IMR-90 (cell line): ENCODE measurements around the gene TNFRSF14. TPM values are rescaled to one million over a fixed set of nuclear protein-coding genes. Genes with fewer than 3 reads are reported as not detected.
A peak's percentile ranks its signal among the peaks of the same experiment; 100 is the strongest.

Source experiments
- ATAC-seq: fragments of 200-7000 bp; cut with Tn5 transposase; 2 replicates; pipeline ENCODE4 v1.9.1; 2020; ENCODE audit warnings: low read depth, mild to moderate bottlenecking, moderate library complexity
- BruUV-seq: library from RNA; stranded (reverse); fragments of 400-500 nt; replicated peaks from 2 replicates; lab custom pipeline; 2021; lab: Mats Ljungman, UMichigan
- CTCF ChIA-PET: fragments of 300-600 bp; formaldehyde crosslinking; extraction: SDS; loops from one replicate; lab custom pipeline; 2021; ENCODE audit warnings: antibody characterized with exemption; lab: Yijun Ruan, JAX
- POLR2A ChIA-PET: fragments of 300-600 bp; sonication (Branson Sonifier 250); formaldehyde crosslinking; loops from one replicate; lab custom pipeline; 2022; ENCODE audit warnings: antibody characterized with exemption; ENCODE audit not compliant: unreplicated experiment; lab: Charles Lee
- DNase-seq: peaks from one replicate; pipeline ENCODE4 v3.0.0; 2013
- H2AFZ ChIP-seq: replicated peaks from 2 replicates; pipeline ENCODE3; 2013; ENCODE audit warnings: low read length, mild to moderate bottlenecking; ENCODE audit not compliant: poor library complexity
- H2AK5ac ChIP-seq: 2 replicates; pipeline ENCODE4 v1.6.1; 2013; ENCODE audit warnings: low read depth, low read length, inconsistent platforms
- H2AK9ac ChIP-seq: replicated peaks from 2 replicates; pipeline ENCODE3; 2013; ENCODE audit warnings: mild to moderate bottlenecking, low read depth, low read length, moderate library complexity; ENCODE audit not compliant: poor library complexity
- H2BK120ac ChIP-seq: 2 replicates; pipeline ENCODE4 v1.6.1; 2013; ENCODE audit warnings: low read depth, low read length, inconsistent platforms
- H2BK15ac ChIP-seq: 3 replicates; pipeline ENCODE4 v1.6.1; 2013; ENCODE audit warnings: low read depth, low read length, inconsistent platforms
- H2BK20ac ChIP-seq: 2 replicates; pipeline ENCODE4 v1.6.1; 2013; ENCODE audit warnings: low read depth, mild to moderate bottlenecking, inconsistent platforms, low read length, moderate library complexity
- H2BK5ac ChIP-seq: 2 replicates; pipeline ENCODE4 v1.6.1; 2013; ENCODE audit warnings: mild to moderate bottlenecking, low read depth, low read length, inconsistent platforms; ENCODE audit not compliant: poor library complexity, severe bottlenecking
- H3K14ac ChIP-seq: replicated peaks from 2 replicates; pipeline ENCODE4 v1.6.1; 2013; ENCODE audit warnings: low read depth, low read length, inconsistent platforms
- H3K18ac ChIP-seq: 2 replicates; pipeline ENCODE4 v1.6.1; 2013; ENCODE audit warnings: low read depth, low read length, control low read depth
- H3K23ac ChIP-seq: 2 replicates; pipeline ENCODE4 v1.6.1; 2013; ENCODE audit warnings: low read depth, low read length, inconsistent platforms
- H3K27ac ChIP-seq: 2 replicates; pipeline ENCODE4 v1.5.1; 2013; ENCODE audit warnings: mild to moderate bottlenecking, control low read depth, low read length; ENCODE audit not compliant: insufficient read depth
- H3K27me3 ChIP-seq: 2 replicates; pipeline ENCODE4 v1.6.1; 2013; ENCODE audit warnings: low read length; ENCODE audit not compliant: control insufficient read depth, insufficient read depth
- H3K36me3 ChIP-seq: 2 replicates; pipeline ENCODE4 v1.6.1; 2013; ENCODE audit warnings: low read length, mixed read lengths; ENCODE audit not compliant: control insufficient read depth, insufficient read depth
- H3K4ac ChIP-seq: 2 replicates; pipeline ENCODE4 v1.6.1; 2013; ENCODE audit warnings: low read depth, low read length, inconsistent platforms
- H3K4me1 ChIP-seq: 2 replicates; pipeline ENCODE4 v1.6.1; 2013; ENCODE audit warnings: low read length, mixed read lengths; ENCODE audit not compliant: control insufficient read depth, insufficient read depth
- H3K4me2 ChIP-seq: 2 replicates; pipeline ENCODE4 v1.6.1; 2013; ENCODE audit warnings: low read depth, mild to moderate bottlenecking, control low read depth, low read length, moderate library complexity
- H3K4me3 ChIP-seq: 2 replicates; pipeline ENCODE4 v1.5.1; 2013; ENCODE audit warnings: low read depth, mild to moderate bottlenecking, control low read depth, low read length, moderate library complexity; ENCODE audit not compliant: insufficient read depth
- H3K56ac ChIP-seq: 2 replicates; pipeline ENCODE4 v1.6.1; 2013; ENCODE audit warnings: low read length, inconsistent platforms; ENCODE audit not compliant: insufficient read depth; ENCODE audit errors: extremely low read depth
- H3K79me1 ChIP-seq, 2 experiments: 2 replicates each; pipeline ENCODE4 v1.6.1; 2013; ENCODE audit warnings: low read length in 2 of 2, inconsistent platforms in 1 of 2, low read depth in 1 of 2
- H3K9ac ChIP-seq: 2 replicates; pipeline ENCODE4 v1.6.1; 2013; ENCODE audit warnings: low read depth, low read length, control low read depth
- H3K9me1 ChIP-seq: 2 replicates; pipeline ENCODE4 v1.6.1; 2013; ENCODE audit warnings: low read length, inconsistent platforms; ENCODE audit not compliant: insufficient read depth
- H3K9me3 ChIP-seq: 2 replicates; pipeline ENCODE4 v1.6.1; 2013; ENCODE audit warnings: low read length; ENCODE audit not compliant: control insufficient read depth, insufficient read depth
- H4K20me1 ChIP-seq: 2 replicates; pipeline ENCODE4 v1.6.1; 2013; ENCODE audit warnings: low read length, inconsistent platforms; ENCODE audit not compliant: insufficient read depth
- H4K5ac ChIP-seq: 2 replicates; pipeline ENCODE4 v1.6.1; 2013; ENCODE audit warnings: mild to moderate bottlenecking, low read depth, low read length, control low read depth
- H4K8ac ChIP-seq, 2 experiments: 2 replicates each; pipeline ENCODE4 v1.6.1; 2013; ENCODE audit warnings: low read depth in 2 of 2, low read length in 2 of 2, control low read depth in 1 of 2, inconsistent platforms in 1 of 2
- H4K91ac ChIP-seq: 2 replicates; pipeline ENCODE4 v1.6.1; 2013; ENCODE audit warnings: low read depth, low read length, inconsistent platforms; ENCODE audit not compliant: insufficient read depth
- CEBPB ChIP-seq: IDR thresholded peaks from 2 replicates; pipeline ENCODE4 v1.6.1; 2012; ENCODE audit warnings: low read depth, low read length, improper control_type of control experiment
- MAFK ChIP-seq: IDR thresholded peaks from 2 replicates; pipeline ENCODE4 v1.6.1; 2012; ENCODE audit warnings: low read depth, low read length, improper control_type of control experiment
- MAZ ChIP-seq: IDR thresholded peaks from 2 replicates; pipeline ENCODE4 v1.6.1; 2012; ENCODE audit warnings: low read depth, mild to moderate bottlenecking, low read length, improper control_type of control experiment, moderate library complexity, borderline replicate concordance
- NFE2L2 ChIP-seq: fragments of 150-350 bp; IDR thresholded peaks from 2 replicates; pipeline ENCODE4 v1.6.1; 2016; ENCODE audit warnings: low read depth, mild to moderate bottlenecking, low read length
- POLR2A ChIP-seq: IDR thresholded peaks from 2 replicates; pipeline ENCODE4 v1.6.1; 2012; ENCODE audit warnings: mild to moderate bottlenecking, low read depth, low read length
- SMC3 ChIP-seq: fragments of 150-350 bp; IDR thresholded peaks from 2 replicates; pipeline ENCODE4 v1.6.1; 2016; ENCODE audit warnings: low read depth, mild to moderate bottlenecking, antibody characterized with exemption, low read length, moderate library complexity
- WGBS, 2 experiments: methylation state at CpG; one replicate each; pipeline versions ENCODE4 v1.1.5 to v1.1.7; 2013; ENCODE audit warnings: missing lambda C conversion rate in 2 of 2; ENCODE audit not compliant: insufficient read length in 1 of 2; ENCODE audit errors: extremely low coverage in 2 of 2; 5-methylcytosine and 5-hydroxymethylcytosine counted together
- dilution Hi-C: fragments of 300-500 bp; cut with HindIII; formaldehyde crosslinking; loops from one replicate; pipeline ENCODE4 v1.14.3; 2018; ENCODE audit warnings: low sequenced_read_pairs; ENCODE audit not compliant: unreplicated experiment
- in situ Hi-C: fragments of 300-500 bp; cut with MboI; formaldehyde crosslinking; loops from 3 replicates; pipeline ENCODE4 v1.14.3; 2019; ENCODE audit warnings: low sequenced_read_pairs, inconsistent platforms, mixed read lengths
- intact Hi-C: fragments of 100-400 bp; cut with micrococcal nuclease; formaldehyde crosslinking; loops from 2 replicates; pipeline ENCODE4 v1.10.0; 2022
- polyA plus RNA-seq, 3 experiments: library from polyadenylated mRNA; depleted of rRNA; stranded (reverse); fragments of >200 nt; gene quantifications; 2 replicates each; pipeline ENCODE4 v1.2.3, GENCODE V29; 2012; ENCODE audit warnings: low replicate concordance in 1 of 3
- total RNA-seq: library from RNA; depleted of rRNA; stranded (reverse); fragments of >200 nt; gene quantifications from 2 replicates; pipeline ENCODE4 v1.2.3, GENCODE V29; 2012
- TF ChIP-seq, protein P1 (sequence below): fragments of 150-350 bp; IDR thresholded peaks from 2 replicates; pipeline ENCODE4 v1.6.1; 2016; ENCODE audit warnings: low read depth, mild to moderate bottlenecking, low read length, moderate library complexity, borderline replicate concordance

Gene TNFRSF14
- total and polyA plus RNA-seq, 2 of the 4 experiments (the other 2 are of a cell fraction) = 1.3 to 4.2 TPM

DNA sequence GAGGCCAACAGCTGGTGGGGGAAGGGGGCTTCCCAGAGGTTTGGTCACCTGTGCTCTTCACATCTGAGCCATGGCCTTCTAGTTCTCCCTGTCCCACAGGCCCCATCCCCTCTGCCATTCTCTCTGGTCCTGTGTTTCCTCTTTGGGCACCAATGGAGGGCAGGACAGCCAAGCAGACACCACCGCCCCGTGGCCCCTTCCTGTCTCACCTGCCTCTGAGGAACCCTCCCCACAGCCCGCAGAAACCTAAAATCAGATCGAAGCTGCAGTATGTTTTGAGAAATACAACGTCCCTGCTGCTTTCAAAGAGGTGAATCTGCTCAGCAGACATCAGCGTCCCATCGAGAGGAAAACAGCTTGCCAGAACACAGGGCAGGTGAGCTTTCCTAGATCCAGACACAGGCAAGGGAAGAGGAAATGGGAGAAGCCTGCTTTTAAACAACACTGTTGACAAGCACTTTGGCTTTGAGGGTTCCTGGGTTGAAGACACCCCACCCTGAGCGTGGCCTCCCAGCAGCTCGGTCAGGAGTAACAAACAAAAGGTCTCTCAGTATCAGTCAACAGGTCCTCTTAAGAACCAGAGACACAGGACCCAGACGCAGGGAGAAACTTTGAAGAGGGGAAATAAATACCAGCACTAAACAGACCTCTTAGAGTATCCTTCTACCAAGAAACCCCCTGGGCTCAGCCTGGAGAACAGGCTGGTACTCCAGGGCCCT is 32.1 kb upstream of the TNFRSF14 start:
- H4K20me1 ChIP-seq = peaks cover 49% of the 10 kb centered on the region
- no peak overlapping the region; the same call in 1 of the 2 replicates for H3K18ac ChIP-seq
- CTCF ChIA-PET = interaction anchor here (0.6 kb wide), 1 partner anchor 71 kb away, joined by 4 read pairs; no protein-coding TSS in a partner anchor
- dilution Hi-C loops (no loop called here), intact Hi-C loops (no loop called here), in situ Hi-C loops (no loop called here)
- TF ChIP-seq SMC3 (no peak), CEBPB (no peak), NFE2L2 (no peak), POLR2A (no peak), MAFK (no peak), MAZ (no peak)
- TF ChIP-seq, protein P1, sequence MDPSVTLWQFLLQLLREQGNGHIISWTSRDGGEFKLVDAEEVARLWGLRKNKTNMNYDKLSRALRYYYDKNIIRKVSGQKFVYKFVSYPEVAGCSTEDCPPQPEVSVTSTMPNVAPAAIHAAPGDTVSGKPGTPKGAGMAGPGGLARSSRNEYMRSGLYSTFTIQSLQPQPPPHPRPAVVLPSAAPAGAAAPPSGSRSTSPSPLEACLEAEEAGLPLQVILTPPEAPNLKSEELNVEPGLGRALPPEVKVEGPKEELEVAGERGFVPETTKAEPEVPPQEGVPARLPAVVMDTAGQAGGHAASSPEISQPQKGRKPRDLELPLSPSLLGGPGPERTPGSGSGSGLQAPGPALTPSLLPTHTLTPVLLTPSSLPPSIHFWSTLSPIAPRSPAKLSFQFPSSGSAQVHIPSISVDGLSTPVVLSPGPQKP = no peak
- peak overlapping the region; percentile 84 for H3K4ac ChIP-seq
- peaks cover 25% of the 10 kb centered on the region for H3K4me1 ChIP-seq
- peak overlapping the region; percentile 85 for H3K14ac ChIP-seq
- H3K27me3 ChIP-seq = peaks cover 6% of the 10 kb centered on the region; the same call in 1 of the 2 replicates
- peak overlapping the region; percentile 96 for H2AK9ac ChIP-seq
- H4K91ac ChIP-seq = peak overlapping the region; percentile 86
- H3K23ac ChIP-seq = peak overlapping the region; percentile 70
- H3K9ac ChIP-seq = no peak overlapping the region; the same call in 1 of the 2 replicates
- POLR2A ChIA-PET = no interaction called here
- H3K4me3 ChIP-seq = no peak overlapping the region
- BruUV-seq = no TSS peak
- H3K4me2 ChIP-seq = peak overlapping the region; percentile 72; the same call in 1 of the 2 replicates
- 72% methylated on average over 3 of the region's 10 CpGs; no CpG with 5 or more reads in 1 of the 2 experiments for WGBS, 2 experiments
- no peaks in the 10 kb centered on the region for H3K9me3 ChIP-seq
- H2AK5ac ChIP-seq = peak overlapping the region; percentile 96
- ATAC-seq = no peak
- peaks cover 13% of the 10 kb centered on the region for H3K9me1 ChIP-seq
- H2AFZ ChIP-seq = no peak overlapping the region
- H2BK120ac ChIP-seq = peak overlapping the region; percentile 91
- peak overlapping the region; percentile 35 for H4K5ac ChIP-seq
- peak overlapping the region in 1 of 2 experiments; percentile 77; a peak in 2 of 4 replicates for H4K8ac ChIP-seq
- peaks cover 7 to 45% of the 10 kb centered on the region in 2 experiments for H3K79me1 ChIP-seq
- peak overlapping the region; percentile 84 for H2BK5ac ChIP-seq
- H3K56ac ChIP-seq = peak overlapping the region; percentile 28; the same call in 1 of the 2 replicates
- peak overlapping the region; percentile 70 for H2BK20ac ChIP-seq
- H3K27ac ChIP-seq = peak overlapping the region; percentile 82; the same call in 1 of the 2 replicates
- DNase-seq = no peak
- peaks cover 20% of the 10 kb centered on the region for H3K36me3 ChIP-seq
- peak overlapping the region; percentile 26; the same call in 2 of the 3 replicates for H2BK15ac ChIP-seq
